ENCODE results near the gene TUBB3.

The TUBB3 gene

DNA sequence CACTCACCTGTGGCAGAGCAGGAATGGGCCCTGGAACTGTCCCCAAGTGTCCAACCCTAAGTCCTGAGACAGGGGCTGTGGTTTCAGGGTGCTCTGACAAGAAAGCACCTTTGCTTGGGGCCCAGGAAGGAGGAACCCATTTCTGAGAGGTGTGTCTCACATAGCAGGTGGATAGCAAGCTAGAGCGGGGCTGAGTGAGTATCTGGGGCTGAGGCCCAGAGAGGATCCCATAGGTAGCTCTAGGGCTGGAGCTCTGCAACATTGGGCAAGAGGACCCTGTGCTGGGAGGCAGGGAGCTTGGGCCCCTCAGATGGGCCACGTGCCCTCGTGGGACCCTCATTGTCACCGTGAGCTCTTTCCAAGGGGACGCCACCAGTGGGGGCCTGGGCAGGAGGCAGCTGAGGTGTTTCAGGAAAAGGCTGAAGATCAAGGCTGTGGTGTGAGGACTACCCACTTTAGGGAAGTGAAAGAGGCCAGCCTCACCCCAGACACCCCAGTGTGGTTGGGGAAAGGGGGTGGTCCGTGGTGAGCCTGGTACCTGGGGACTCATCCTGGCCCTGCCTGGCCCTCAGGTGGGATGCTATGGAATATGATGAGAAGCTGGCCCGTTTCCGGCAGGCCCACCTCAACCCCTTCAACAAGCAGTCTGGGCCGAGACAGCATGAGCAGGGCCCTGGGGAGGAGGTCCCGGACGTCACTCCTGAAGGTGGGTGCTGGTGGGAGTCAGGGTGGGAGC lies 30.7 kb downstream of the TUBB3 start:
- no peaks in the 10 kb centered on the region for H3K9me3 ChIP-seq
- H3K4me1 ChIP-seq = peaks cover 0 to 12% (median 9%) of the 10 kb centered on the region in 4 donors
- DNase-seq = no peak
- intact Hi-C loops (cut with DNase I; ENCODE audit: low total_unique reads) = no loop called here
- TF ChIP-seq, protein P1, sequence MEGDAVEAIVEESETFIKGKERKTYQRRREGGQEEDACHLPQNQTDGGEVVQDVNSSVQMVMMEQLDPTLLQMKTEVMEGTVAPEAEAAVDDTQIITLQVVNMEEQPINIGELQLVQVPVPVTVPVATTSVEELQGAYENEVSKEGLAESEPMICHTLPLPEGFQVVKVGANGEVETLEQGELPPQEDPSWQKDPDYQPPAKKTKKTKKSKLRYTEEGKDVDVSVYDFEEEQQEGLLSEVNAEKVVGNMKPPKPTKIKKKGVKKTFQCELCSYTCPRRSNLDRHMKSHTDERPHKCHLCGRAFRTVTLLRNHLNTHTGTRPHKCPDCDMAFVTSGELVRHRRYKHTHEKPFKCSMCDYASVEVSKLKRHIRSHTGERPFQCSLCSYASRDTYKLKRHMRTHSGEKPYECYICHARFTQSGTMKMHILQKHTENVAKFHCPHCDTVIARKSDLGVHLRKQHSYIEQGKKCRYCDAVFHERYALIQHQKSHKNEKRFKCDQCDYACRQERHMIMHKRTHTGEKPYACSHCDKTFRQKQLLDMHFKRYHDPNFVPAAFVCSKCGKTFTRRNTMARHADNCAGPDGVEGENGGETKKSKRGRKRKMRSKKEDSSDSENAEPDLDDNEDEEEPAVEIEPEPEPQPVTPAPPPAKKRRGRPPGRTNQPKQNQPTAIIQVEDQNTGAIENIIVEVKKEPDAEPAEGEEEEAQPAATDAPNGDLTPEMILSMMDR (IDR thresholded peaks at IDR 0.05) = no peak
- no peak overlapping the region for H3K27ac ChIP-seq
- no peak overlapping the region for H3K4me3 ChIP-seq
- H3K27me3 ChIP-seq = no peaks in the 10 kb centered on the region
- peaks cover 1 to 41% (median 31%) of the 10 kb centered on the region in 3 donors for H3K36me3 ChIP-seq

DNA sequence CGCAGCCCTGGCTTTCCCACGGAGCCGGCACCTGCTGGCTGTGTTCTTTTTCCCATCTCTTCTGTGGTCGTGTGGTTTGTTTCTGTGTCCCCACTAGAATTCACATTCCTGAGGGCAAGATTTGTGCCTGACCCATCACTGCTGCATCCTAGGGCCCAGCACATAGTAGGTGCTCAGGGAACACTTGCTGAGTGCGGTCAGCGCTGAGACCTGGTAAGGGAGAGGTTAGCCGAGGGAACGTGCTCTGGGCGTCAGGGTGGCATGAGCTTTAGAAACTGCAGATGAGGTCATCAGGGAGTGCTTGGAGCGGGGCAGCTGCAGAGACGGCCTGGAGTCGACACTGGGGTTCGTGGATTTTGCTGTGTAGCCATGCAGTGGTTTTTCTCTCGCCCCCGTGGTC lies 31.3 kb downstream of the TUBB3 start:
- peaks cover 0 to 7% (median 4%) of the 10 kb centered on the region in 4 donors for H3K4me1 ChIP-seq
- TF ChIP-seq, protein P1 (IDR thresholded peaks at IDR 0.05) = no peak
- no peaks in the 10 kb centered on the region for H3K27me3 ChIP-seq
- no peak overlapping the region for H3K4me3 ChIP-seq
- no peaks in the 10 kb centered on the region for H3K9me3 ChIP-seq
- no peak overlapping the region for H3K27ac ChIP-seq
- intact Hi-C loops (cut with DNase I; ENCODE audit: low total_unique reads) = no loop called here
- peaks cover 4 to 47% (median 36%) of the 10 kb centered on the region in 3 donors for H3K36me3 ChIP-seq
- DNase-seq = no peak

DNA sequence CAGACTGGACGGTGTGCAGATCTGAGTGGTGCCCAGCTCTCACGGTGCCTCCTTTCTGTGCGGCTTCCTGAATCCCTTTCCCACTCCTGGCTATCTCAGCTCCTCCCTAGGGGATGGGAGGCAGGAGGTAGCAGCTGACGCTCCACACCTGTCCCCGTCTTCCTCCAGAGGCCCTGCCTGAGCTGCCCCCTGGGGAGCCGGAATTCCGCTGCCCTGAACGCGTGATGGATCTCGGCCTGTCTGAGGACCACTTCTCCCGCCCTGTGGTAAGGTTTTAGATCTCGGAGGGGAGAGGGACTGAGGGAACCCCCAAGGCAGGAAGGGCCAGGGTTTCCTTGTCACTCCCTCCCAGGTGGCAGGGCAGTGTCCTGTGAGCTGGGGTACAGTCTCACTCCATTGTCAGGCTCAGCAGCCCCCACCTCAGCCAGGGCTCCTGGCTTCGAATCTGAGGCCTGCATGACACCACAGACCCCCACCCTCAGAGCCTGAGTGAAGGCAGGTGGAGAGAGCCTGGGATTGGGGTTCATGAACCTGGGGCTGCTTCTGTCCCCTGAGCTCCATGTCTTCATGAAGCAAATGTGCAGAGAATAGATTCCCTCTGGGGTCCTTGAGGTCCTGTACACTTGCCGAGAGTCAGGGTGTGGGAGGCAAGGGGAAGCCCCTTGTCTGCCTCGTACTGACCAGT lies 32.0 kb downstream of the TUBB3 start:
- no peaks in the 10 kb centered on the region for H3K9me3 ChIP-seq
- DNase-seq = no peak
- no peak overlapping the region for H3K4me3 ChIP-seq
- peaks cover 0 to under 1% (median 0%) of the 10 kb centered on the region in 4 donors for H3K4me1 ChIP-seq
- no peak overlapping the region for H3K27ac ChIP-seq
- no peaks in the 10 kb centered on the region for H3K27me3 ChIP-seq
- H3K36me3 ChIP-seq = peaks cover 4 to 54% (median 36%) of the 10 kb centered on the region in 3 donors
- intact Hi-C loops (cut with DNase I; ENCODE audit: low total_unique reads) = no loop called here
- TF ChIP-seq, protein P1 (IDR thresholded peaks at IDR 0.05) = no peak

DNA sequence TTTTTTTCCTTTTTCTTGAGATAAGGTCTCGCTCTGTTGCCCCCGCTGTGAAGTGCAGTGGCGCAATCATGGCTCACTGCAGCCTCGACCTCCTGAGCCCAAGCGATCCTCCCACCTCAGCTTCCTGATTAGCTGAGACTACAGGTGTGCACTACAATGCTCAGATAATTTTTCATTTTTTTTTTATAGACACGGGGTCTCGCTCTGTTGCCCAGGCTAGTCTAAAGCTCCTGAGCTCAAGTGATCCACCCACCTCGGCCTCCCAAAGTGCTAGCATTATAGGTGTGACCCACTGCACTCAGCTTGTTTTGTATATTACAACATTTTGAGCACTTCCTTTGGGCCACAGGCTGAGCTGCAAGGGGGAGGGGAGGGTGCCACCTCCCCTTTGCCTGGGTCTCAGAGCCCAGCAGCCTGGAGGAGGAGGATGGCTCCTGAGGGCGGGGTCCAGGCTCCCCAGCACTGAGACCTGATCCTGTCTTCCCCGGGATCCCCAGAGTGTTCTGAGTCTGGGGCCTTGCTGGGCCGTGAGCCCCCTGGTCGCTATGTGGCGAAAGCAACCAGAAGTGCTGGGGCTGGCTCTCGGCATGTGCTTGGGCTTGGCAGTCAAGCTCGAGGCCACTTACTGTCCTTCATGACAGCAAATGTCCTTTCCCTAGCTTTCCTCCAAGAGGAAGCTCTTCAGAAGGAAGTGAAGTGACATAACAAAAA lies 33.5 kb downstream of the TUBB3 start:
- no peak for DNase-seq
- H3K36me3 ChIP-seq = peaks cover 4 to 69% (median 47%) of the 10 kb centered on the region in 3 donors
- no peaks in the 10 kb centered on the region for H3K27me3 ChIP-seq
- H3K4me1 ChIP-seq = no peaks in the 10 kb centered on the region
- intact Hi-C loops (cut with DNase I; ENCODE audit: low total_unique reads) = no loop called here
- TF ChIP-seq, protein P1 (IDR thresholded peaks at IDR 0.05) = no peak
- H3K9me3 ChIP-seq = no peaks in the 10 kb centered on the region
- H3K27ac ChIP-seq = no peak overlapping the region
- H3K4me3 ChIP-seq = no peak overlapping the region

DNA sequence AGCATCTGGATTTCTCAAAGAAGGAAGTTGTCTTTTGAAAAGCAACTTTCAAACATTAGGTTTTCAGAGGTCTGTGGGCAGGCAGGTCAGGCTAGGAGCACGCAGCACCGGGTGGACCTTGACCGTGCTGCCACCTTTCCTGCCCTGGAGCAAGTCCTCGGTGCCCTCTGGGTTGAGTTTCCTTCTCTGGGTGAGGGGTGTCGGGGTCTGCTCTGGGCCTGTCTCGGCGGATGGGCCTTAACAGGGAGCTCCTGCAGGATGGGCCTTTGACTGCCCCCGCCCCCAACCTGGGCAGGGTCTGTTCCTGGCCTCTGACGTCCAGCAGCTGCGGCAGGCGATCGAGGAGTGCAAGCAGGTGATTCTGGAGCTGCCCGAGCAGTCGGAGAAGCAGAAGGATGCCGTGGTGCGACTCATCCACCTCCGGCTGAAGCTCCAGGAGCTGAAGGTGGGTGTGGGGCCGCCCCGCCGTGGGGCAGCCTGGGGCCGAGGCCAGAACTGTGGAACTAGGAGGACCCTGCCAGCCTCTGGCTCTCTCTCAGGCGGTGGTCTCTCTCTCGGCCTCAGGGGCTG lies 34.2 kb downstream of the TUBB3 start:
- Histone ChIP-seq H3K9me3 (no peaks in the 10 kb centered on the region), H3K36me3 (peaks cover 4 to 75% (median 50%) of the 10 kb centered on the region in 3 donors), H3K4me3 (no peak overlapping the region), H3K4me1 (no peaks in the 10 kb centered on the region), H3K27me3 (no peaks in the 10 kb centered on the region), H3K27ac (no peak overlapping the region)
- TF ChIP-seq, protein P1 (IDR thresholded peaks at IDR 0.05) = no peak
- intact Hi-C loops (cut with DNase I; ENCODE audit: low total_unique reads) = no loop called here
- no peak for DNase-seq

All from tibial artery (tissue), 4 donors.